ENCODE results near the gene IQSEC1. TPM values are rescaled to one million over a fixed set of nuclear protein-coding genes. Genes with fewer than 3 reads are reported as not detected.

Gene IQSEC1
- total and polyA plus RNA-seq, 9 of the 15 experiments (the other 6 are each of a cell fraction or from before 2014, with no cell fraction given): 0.56 to 39.0 (median 6.8) TPM

DNA sequence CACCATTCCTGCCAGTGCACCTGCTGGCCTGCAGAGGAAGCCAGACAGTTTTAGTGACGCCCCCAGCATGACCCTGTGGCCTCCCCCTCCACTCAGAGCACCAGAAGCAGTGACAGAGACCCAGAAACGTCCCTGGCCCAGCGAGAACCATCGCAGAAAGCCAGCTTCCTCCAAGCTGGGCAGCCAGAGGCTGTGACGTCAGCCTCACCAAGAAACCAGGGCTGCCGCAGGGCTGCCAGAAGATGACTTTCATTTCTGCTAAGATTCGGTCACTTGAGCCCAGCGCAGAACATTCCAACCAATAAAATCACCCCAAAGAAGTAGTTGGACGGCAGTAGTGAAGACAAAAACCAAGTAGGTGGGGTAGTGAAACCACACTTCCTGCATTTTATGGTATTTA, 202.3 kb downstream of the IQSEC1 start:
- TF ChIP-seq IRF2 (CRISPR knock-in tag; IDR thresholded peaks at IDR 0.05) (no peak), BACH1 (tag; IDR thresholded peaks at IDR 0.05) (no peak), CREM (IDR thresholded peaks at IDR 0.05; ENCODE audit: low read depth) (0 out of 2 replicates have a peak, but pooled peaks have one; percentile 54), ATF1 (CRISPR knock-in tag; IDR thresholded peaks at IDR 0.05) (no peak), ATF1 (tag; IDR thresholded peaks at IDR 0.05) (peak; percentile 47), ZNF12 (CRISPR knock-in tag; IDR thresholded peaks at IDR 0.05) (no peak), ZNF551 (CRISPR knock-in tag; IDR thresholded peaks at IDR 0.05) (no peak)
- TF ChIP-seq, protein P1, sequence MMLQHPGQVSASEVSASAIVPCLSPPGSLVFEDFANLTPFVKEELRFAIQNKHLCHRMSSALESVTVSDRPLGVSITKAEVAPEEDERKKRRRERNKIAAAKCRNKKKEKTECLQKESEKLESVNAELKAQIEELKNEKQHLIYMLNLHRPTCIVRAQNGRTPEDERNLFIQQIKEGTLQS (IDR thresholded peaks at IDR 0.05): 0 out of 2 replicates have a peak, but pooled peaks have one; percentile 8
- TF ChIP-seq, protein P1 (CRISPR knock-in tag; conservative IDR thresholded peaks at IDR 0.05): no peak
- TF ChIP-seq, protein P2, sequence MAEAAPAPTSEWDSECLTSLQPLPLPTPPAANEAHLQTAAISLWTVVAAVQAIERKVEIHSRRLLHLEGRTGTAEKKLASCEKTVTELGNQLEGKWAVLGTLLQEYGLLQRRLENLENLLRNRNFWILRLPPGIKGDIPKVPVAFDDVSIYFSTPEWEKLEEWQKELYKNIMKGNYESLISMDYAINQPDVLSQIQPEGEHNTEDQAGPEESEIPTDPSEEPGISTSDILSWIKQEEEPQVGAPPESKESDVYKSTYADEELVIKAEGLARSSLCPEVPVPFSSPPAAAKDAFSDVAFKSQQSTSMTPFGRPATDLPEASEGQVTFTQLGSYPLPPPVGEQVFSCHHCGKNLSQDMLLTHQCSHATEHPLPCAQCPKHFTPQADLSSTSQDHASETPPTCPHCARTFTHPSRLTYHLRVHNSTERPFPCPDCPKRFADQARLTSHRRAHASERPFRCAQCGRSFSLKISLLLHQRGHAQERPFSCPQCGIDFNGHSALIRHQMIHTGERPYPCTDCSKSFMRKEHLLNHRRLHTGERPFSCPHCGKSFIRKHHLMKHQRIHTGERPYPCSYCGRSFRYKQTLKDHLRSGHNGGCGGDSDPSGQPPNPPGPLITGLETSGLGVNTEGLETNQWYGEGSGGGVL (CRISPR knock-in tag; IDR thresholded peaks at IDR 0.05): no peak
- TF ChIP-seq, protein P3, sequence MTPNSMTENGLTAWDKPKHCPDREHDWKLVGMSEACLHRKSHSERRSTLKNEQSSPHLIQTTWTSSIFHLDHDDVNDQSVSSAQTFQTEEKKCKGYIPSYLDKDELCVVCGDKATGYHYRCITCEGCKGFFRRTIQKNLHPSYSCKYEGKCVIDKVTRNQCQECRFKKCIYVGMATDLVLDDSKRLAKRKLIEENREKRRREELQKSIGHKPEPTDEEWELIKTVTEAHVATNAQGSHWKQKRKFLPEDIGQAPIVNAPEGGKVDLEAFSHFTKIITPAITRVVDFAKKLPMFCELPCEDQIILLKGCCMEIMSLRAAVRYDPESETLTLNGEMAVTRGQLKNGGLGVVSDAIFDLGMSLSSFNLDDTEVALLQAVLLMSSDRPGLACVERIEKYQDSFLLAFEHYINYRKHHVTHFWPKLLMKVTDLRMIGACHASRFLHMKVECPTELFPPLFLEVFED (CRISPR knock-in tag; conservative IDR thresholded peaks at IDR 0.05): no peak
- no peaks in the 10 kb centered on the region for H3K9me3 ChIP-seq (replicated peaks; ENCODE audit: control insufficient read depth, insufficient read depth, low read depth, low read length)
- intact Hi-C loops (cut with micrococcal nuclease) (no loop called here), in situ Hi-C loops (cut with MboI) (no loop called here)
- H3K27ac ChIP-seq (ENCODE audit: extremely low read depth, low read depth, low read length): no peak overlapping the region
- H3K9me1 ChIP-seq (ENCODE audit: control insufficient read depth, insufficient read depth, low read length): no peaks in the 10 kb centered on the region
- H3K4me3 ChIP-seq: no peak overlapping the region
- no peaks in the 10 kb centered on the region for H4K20me1 ChIP-seq (replicated peaks; ENCODE audit: control insufficient read depth, insufficient read depth, low read length)
- H3K36me3 ChIP-seq (ENCODE audit: control insufficient read depth, insufficient read depth, low read length): no peaks in the 10 kb centered on the region
- ChIA-PET CTCF (ENCODE audit: low intra/inter-chr PET ratio) (no interaction called here), POLR2A (interaction anchor here (1.1 to 1.5 kb wide), 2 partner anchors 10 to 67 kb away, joined by 4 to 5 read pairs; no protein-coding TSS in a partner anchor)
- FAIRE-seq (no peak), DNase-seq (ENCODE audit: extremely low read depth in 1 of 4, low spot score in 3 of 4) (no peak), ATAC-seq (no peak)
- H3K4me2 ChIP-seq (ENCODE audit: insufficient read depth, low read length): no peak overlapping the region
- peak overlapping the region in 1 of 2 experiments; percentile 62; a peak in 1 of 4 replicates for H3K9ac ChIP-seq (ENCODE audit: insufficient read depth in 1 of 2, low read depth in 2 of 2, low read length in 2 of 2)
- H3K79me2 ChIP-seq (ENCODE audit: control insufficient read depth, insufficient read depth, low read length): no peaks in the 10 kb centered on the region
- no TSS peak for BruUV-seq (replicated peaks)
- WGBS (ENCODE audit: insufficient coverage, low coverage, missing lambda C conversion rate): 48% methylated on average over 9 of the region's 9 CpGs
- peaks cover 13 to 42% of the 10 kb centered on the region in 2 experiments for H3K4me1 ChIP-seq (replicated peaks in 1 of 2; ENCODE audit: control insufficient read depth in 2 of 2, insufficient read depth in 2 of 2, low read length in 2 of 2)
- H2AFZ ChIP-seq (ENCODE audit: low read depth, low read length): peak overlapping the region; percentile 42
- H3K27me3 ChIP-seq (ENCODE audit: control insufficient read depth in 2 of 2, insufficient read depth in 2 of 2, low read length in 2 of 2): no peaks in the 10 kb centered on the region
